IPS-15b (cell line): Measurements from ENCODE around the gene ITPKB.
"Not testable (repeated sequence)": the region's sequence is repeated elsewhere in the genome, so short reads cannot be mapped to it uniquely, and the experiment has no call there.

Source experiments
- H3K27me3 ChIP-seq: one replicate; pipeline ENCODE4 v1.6.1; 2013; ENCODE audit warnings: low read length; ENCODE audit not compliant: control insufficient read depth, insufficient read depth
- H3K36me3 ChIP-seq: one replicate; pipeline ENCODE4 v1.6.1; 2013; ENCODE audit warnings: low read length; ENCODE audit not compliant: control insufficient read depth, insufficient read depth
- H3K4me1 ChIP-seq: one replicate; pipeline ENCODE4 v1.6.1; 2013; ENCODE audit warnings: mild to moderate bottlenecking, low read length; ENCODE audit not compliant: control insufficient read depth, insufficient read depth
- H3K4me3 ChIP-seq: one replicate; pipeline ENCODE4 v1.5.1; 2013; ENCODE audit warnings: low read depth, low read length
- H3K9ac ChIP-seq: one replicate; pipeline ENCODE4 v1.6.1; 2013; ENCODE audit warnings: low read depth, mild to moderate bottlenecking, low read length
- H3K9me3 ChIP-seq: one replicate; pipeline ENCODE4 v1.6.1; 2013; ENCODE audit warnings: mild to moderate bottlenecking, low read length; ENCODE audit not compliant: control insufficient read depth, insufficient read depth

ITPKB gene

GRCh38 chr1:226625832-226626576 is 113.1 kb downstream of the ITPKB start:
- H3K9ac ChIP-seq = no peak overlapping the region
- H3K4me1 ChIP-seq = no peaks in the 10 kb centered on the region
- H3K36me3 ChIP-seq = no peaks in the 10 kb centered on the region
- no peaks in the 10 kb centered on the region for H3K9me3 ChIP-seq
- H3K27me3 ChIP-seq = peaks cover 13% of the 10 kb centered on the region
- H3K4me3 ChIP-seq = no peak overlapping the region

- Histone ChIP-seq H3K36me3 (no peaks in the 10 kb centered on the region), H3K9me3 (no peaks in the 10 kb centered on the region), H3K9ac (no peak overlapping the region), H3K4me3 (no peak overlapping the region), H3K4me1 (no peaks in the 10 kb centered on the region), H3K27me3 (peaks cover 13% of the 10 kb centered on the region)
Observed at GRCh38 chr1:226625326-226625725, 113.8 kb downstream of the ITPKB start.

GRCh38 chr1:226624526-226624925 is 114.6 kb downstream of the ITPKB start:
- no peaks in the 10 kb centered on the region for H3K4me1 ChIP-seq
- H3K9ac ChIP-seq = no peak overlapping the region

GRCh38 chr1:226622012-226622411 is 117.1 kb downstream of the ITPKB start:
- Histone ChIP-seq H3K4me3 (no peak overlapping the region), H3K9me3 (no peaks in the 10 kb centered on the region), H3K27me3 (peaks cover 8% of the 10 kb centered on the region), H3K4me1 (no peaks in the 10 kb centered on the region), H3K9ac (no peak overlapping the region), H3K36me3 (no peaks in the 10 kb centered on the region)

More at GRCh38 chr1:226624526-226624925, 114.6 kb downstream of the ITPKB start:
- Histone ChIP-seq H3K36me3 (no peaks in the 10 kb centered on the region), H3K4me3 (no peak overlapping the region), H3K27me3 (peaks cover 13% of the 10 kb centered on the region), H3K9me3 (no peaks in the 10 kb centered on the region)

GRCh38 chr1:226619031-226619430 is 120.1 kb downstream of the ITPKB start:
- no peaks in the 10 kb centered on the region for H3K9me3 ChIP-seq
- H3K36me3 ChIP-seq = no peaks in the 10 kb centered on the region
- no peak overlapping the region for H3K9ac ChIP-seq
- H3K4me1 ChIP-seq = no peaks in the 10 kb centered on the region
- H3K4me3 ChIP-seq = no peak overlapping the region
- H3K27me3 ChIP-seq = no peaks in the 10 kb centered on the region

GRCh38 chr1:226618380-226618779 is 120.7 kb downstream of the ITPKB start:
- no peaks in the 10 kb centered on the region for H3K36me3 ChIP-seq
- no peaks in the 10 kb centered on the region for H3K9me3 ChIP-seq
- H3K27me3 ChIP-seq = no peaks in the 10 kb centered on the region
- no peak overlapping the region for H3K4me3 ChIP-seq
- H3K4me1 ChIP-seq = no peaks in the 10 kb centered on the region
- H3K9ac ChIP-seq = no peak overlapping the region

GRCh38 chr1:226617719-226618118 is 121.4 kb downstream of the ITPKB start:
- not testable (repeated sequence) for H3K27me3 ChIP-seq, H3K4me3 ChIP-seq, H3K9ac ChIP-seq, H3K4me1 ChIP-seq, H3K36me3 ChIP-seq, H3K9me3 ChIP-seq

GRCh38 chr1:226617109-226617508 is 122.0 kb downstream of the ITPKB start:
- H3K4me3 ChIP-seq = no peak overlapping the region
- no peak overlapping the region for H3K9ac ChIP-seq
- H3K4me1 ChIP-seq = no peaks in the 10 kb centered on the region
- no peaks in the 10 kb centered on the region for H3K9me3 ChIP-seq
- H3K27me3 ChIP-seq = no peaks in the 10 kb centered on the region
- no peaks in the 10 kb centered on the region for H3K36me3 ChIP-seq

GRCh38 chr1:226616636-226617035 is 122.4 kb downstream of the ITPKB start:
- Histone ChIP-seq H3K4me3 (no peak overlapping the region), H3K9me3 (no peaks in the 10 kb centered on the region), H3K36me3 (no peaks in the 10 kb centered on the region), H3K27me3 (no peaks in the 10 kb centered on the region), H3K9ac (no peak overlapping the region), H3K4me1 (no peaks in the 10 kb centered on the region)

GRCh38 chr1:226615876-226616275 is 123.2 kb downstream of the ITPKB start:
- H3K9ac ChIP-seq = no peak overlapping the region
- no peaks in the 10 kb centered on the region for H3K9me3 ChIP-seq
- no peak overlapping the region for H3K4me3 ChIP-seq
- H3K36me3 ChIP-seq = no peaks in the 10 kb centered on the region
- H3K27me3 ChIP-seq = no peaks in the 10 kb centered on the region
- no peaks in the 10 kb centered on the region for H3K4me1 ChIP-seq

- not testable (repeated sequence) for H3K9ac ChIP-seq, H3K4me3 ChIP-seq, H3K36me3 ChIP-seq, H3K9me3 ChIP-seq, H3K27me3 ChIP-seq, H3K4me1 ChIP-seq
Observed at GRCh38 chr1:226611980-226612379, 127.1 kb downstream of the ITPKB start.

- Histone ChIP-seq H3K9me3 (no peaks in the 10 kb centered on the region), H3K4me3 (no peak overlapping the region), H3K36me3 (no peaks in the 10 kb centered on the region), H3K27me3 (no peaks in the 10 kb centered on the region), H3K9ac (no peak overlapping the region), H3K4me1 (no peaks in the 10 kb centered on the region)
Observed at GRCh38 chr1:226611301-226611700, 127.8 kb downstream of the ITPKB start.
